Measurements from ENCODE around the gene HOXA4.

HOXA4 gene

GRCh38 chr7:27102581-27103442 lies 27.7 kb downstream of the HOXA4 start, which contains the start of gene HOXA2:
HOXA2 (minus strand) TSS chr7:27102683; CDS start chr7:27102500, 183 bp downstream.
- DNase-seq = no peak

GRCh38 chr7:27101957-27102580 lies 28.5 kb downstream of the HOXA4 start:
- DNase-seq = no peak

GRCh38 chr7:27101171-27101956 lies 29.2 kb downstream of the HOXA4 start:
- no peak for DNase-seq

- DNase-seq = no peak
These were observed 29.8 kb downstream of the HOXA4 start for GRCh38 chr7:27100694-27101170.

GRCh38 chr7:27099453-27100370 lies 30.8 kb downstream of the HOXA4 start:
- DNase-seq = no peak

GRCh38 chr7:27098578-27099451 lies 31.7 kb downstream of the HOXA4 start:
- DNase-seq = no peak

GRCh38 chr7:27097686-27098577 lies 32.6 kb downstream of the HOXA4 start:
- no peak for DNase-seq

- no peak for DNase-seq
These were observed 33.6 kb downstream of the HOXA4 start for GRCh38 chr7:27096768-27097514.

GRCh38 chr7:27095897-27096767 lies 34.4 kb downstream of the HOXA4 start, which contains the start of gene HOXA1:
HOXA1 (minus strand) TSS chr7:27096000; CDS start chr7:27095912, 88 bp downstream.
- peak; percentile 87 for DNase-seq

- no peak for DNase-seq
These were observed 35.3 kb downstream of the HOXA4 start for GRCh38 chr7:27095050-27095896.

- DNase-seq = no peak
These were observed 36.1 kb downstream of the HOXA4 start for GRCh38 chr7:27094304-27095049.

GRCh38 chr7:27093184-27093895 lies 37.2 kb downstream of the HOXA4 start:
- DNase-seq = no peak

GRCh38 chr7:27092819-27093110 lies 37.8 kb downstream of the HOXA4 start:
- DNase-seq = no peak

GRCh38 chr7:27091941-27092818 lies 38.4 kb downstream of the HOXA4 start:
- DNase-seq = no peak

- peak; percentile 82 for DNase-seq
These were observed 39.5 kb downstream of the HOXA4 start for GRCh38 chr7:27091105-27091504.
